ENCODE results near the gene AGO1. TPM values are rescaled to one million over a fixed set of nuclear protein-coding genes. Genes with fewer than 3 reads are reported as not detected.
"Not testable (repeated sequence)": the region's sequence is repeated elsewhere in the genome, so short reads cannot be mapped to it uniquely, and the experiment has no call there.

Gene AGO1
- total RNA-seq, 4 donors from 2014 or later = 9.2 to 24.0 (median 20.1) TPM

- no peak for DNase-seq (ENCODE audit: low spot score in 2 of 2)
- Histone ChIP-seq H3K4me1 (no peaks in the 10 kb centered on the region), H3K36me3 (peaks cover 0 to 19% (median 0%) of the 10 kb centered on the region in 3 donors), H3K4me3 (no peak overlapping the region), H3K27me3 (no peaks in the 10 kb centered on the region), H3K27ac (no peak overlapping the region), H3K9me3 (no peaks in the 10 kb centered on the region)
- 69 to 85% methylated on average over 3 of the region's 3 CpGs for WGBS, 2 donors
- TF ChIP-seq CTCF (IDR thresholded peaks at IDR 0.05) (no peak), POLR2A (IDR thresholded peaks at IDR 0.05) (no peak), EP300 (IDR thresholded peaks at IDR 0.05) (peak in 1 of 2 donors; percentile 43)
Measured at GRCh38 chr1:35860696-35861095, 22.3 kb upstream of the AGO1 start.

- Histone ChIP-seq H3K4me3 (no peak overlapping the region), H3K9me3 (no peaks in the 10 kb centered on the region), H3K36me3 (peaks cover 0 to 11% (median 0%) of the 10 kb centered on the region in 3 donors), H3K27me3 (no peaks in the 10 kb centered on the region), H3K4me1 (no peaks in the 10 kb centered on the region), H3K27ac (no peak overlapping the region)
- TF ChIP-seq CTCF (IDR thresholded peaks at IDR 0.05) = no peak
- no peak for TF ChIP-seq POLR2A (IDR thresholded peaks at IDR 0.05)
- no peak for TF ChIP-seq EP300 (IDR thresholded peaks at IDR 0.05)
- DNase-seq (ENCODE audit: low spot score in 2 of 2) = no peak
- WGBS, 2 donors = 92 to 100% methylated on average over 1 of the region's 1 CpG
Measured at GRCh38 chr1:35863136-35863535, 19.9 kb upstream of the AGO1 start.

GRCh38 chr1:35863881-35864625 is 19.0 kb upstream of the AGO1 start:
- H3K4me3 ChIP-seq = no peak overlapping the region
- no peak for DNase-seq (ENCODE audit: low spot score in 2 of 2)
- no peaks in the 10 kb centered on the region for H3K4me1 ChIP-seq
- no peaks in the 10 kb centered on the region for H3K27me3 ChIP-seq
- H3K27ac ChIP-seq = no peak overlapping the region
- peaks cover 0 to 6% (median 0%) of the 10 kb centered on the region in 3 donors for H3K36me3 ChIP-seq
- 53 to 60% methylated on average over 3 of the region's 3 CpGs for WGBS, 2 donors
- no peaks in the 10 kb centered on the region for H3K9me3 ChIP-seq
- TF ChIP-seq EP300 (IDR thresholded peaks at IDR 0.05) (no peak), POLR2A (IDR thresholded peaks at IDR 0.05) (no peak), CTCF (IDR thresholded peaks at IDR 0.05) (no peak)

- Histone ChIP-seq H3K27me3 (no peaks in the 10 kb centered on the region), H3K36me3 (no peaks in the 10 kb centered on the region), H3K4me3 (no peak overlapping the region), H3K27ac (no peak overlapping the region), H3K4me1 (no peaks in the 10 kb centered on the region), H3K9me3 (no peaks in the 10 kb centered on the region)
- no peak for DNase-seq (ENCODE audit: low spot score in 2 of 2)
- TF ChIP-seq POLR2A (IDR thresholded peaks at IDR 0.05) = no peak
- TF ChIP-seq CTCF (IDR thresholded peaks at IDR 0.05) = no peak
- TF ChIP-seq EP300 (IDR thresholded peaks at IDR 0.05) = peak in 1 of 2 donors; percentile 59
- WGBS, 2 donors = 77 to 79% methylated on average over 5 of the region's 5 CpGs
Measured at GRCh38 chr1:35864813-35865212, 18.2 kb upstream of the AGO1 start.

GRCh38 chr1:35866991-35867390 is 16.0 kb upstream of the AGO1 start:
- Histone ChIP-seq H3K4me3 (no peak overlapping the region), H3K9me3 (no peaks in the 10 kb centered on the region), H3K4me1 (no peaks in the 10 kb centered on the region), H3K27me3 (no peaks in the 10 kb centered on the region), H3K36me3 (no peaks in the 10 kb centered on the region), H3K27ac (no peak overlapping the region)
- no peak for DNase-seq (ENCODE audit: low spot score in 2 of 2)
- 79 to 80% methylated on average over 3 of the region's 3 CpGs for WGBS, 2 donors
- TF ChIP-seq CTCF (IDR thresholded peaks at IDR 0.05) (no peak), EP300 (IDR thresholded peaks at IDR 0.05) (no peak), POLR2A (IDR thresholded peaks at IDR 0.05) (no peak)

GRCh38 chr1:35869245-35869950 is 13.6 kb upstream of the AGO1 start:
- H3K36me3 ChIP-seq; H3K4me3 ChIP-seq; H3K27ac ChIP-seq; H3K9me3 ChIP-seq; H3K4me1 ChIP-seq; DNase-seq (ENCODE audit: low spot score in 2 of 2); H3K27me3 ChIP-seq: not testable (repeated sequence)
- WGBS, 2 donors = 87 to 91% methylated on average over 34 of the region's 34 CpGs

All from tibial nerve (tissue), 4 donors.